GM12875 (cell line): Measurements from ENCODE around the gene PDPN.

Experiments
- H3K4me3 ChIP-seq: one replicate; pipeline ENCODE4 v1.5.1; 2011; ENCODE audit warnings: low read depth, low read length, control low read depth
- TF ChIP-seq, protein P1 (sequence below): IDR thresholded peaks from 2 replicates; pipeline ENCODE4 v1.5.1; 2011; ENCODE audit warnings: low read depth, mild to moderate bottlenecking, control low read depth, inconsistent platforms, low read length, moderate library complexity, borderline replicate concordance; ENCODE audit not compliant: insufficient read depth

PDPN gene

DNA sequence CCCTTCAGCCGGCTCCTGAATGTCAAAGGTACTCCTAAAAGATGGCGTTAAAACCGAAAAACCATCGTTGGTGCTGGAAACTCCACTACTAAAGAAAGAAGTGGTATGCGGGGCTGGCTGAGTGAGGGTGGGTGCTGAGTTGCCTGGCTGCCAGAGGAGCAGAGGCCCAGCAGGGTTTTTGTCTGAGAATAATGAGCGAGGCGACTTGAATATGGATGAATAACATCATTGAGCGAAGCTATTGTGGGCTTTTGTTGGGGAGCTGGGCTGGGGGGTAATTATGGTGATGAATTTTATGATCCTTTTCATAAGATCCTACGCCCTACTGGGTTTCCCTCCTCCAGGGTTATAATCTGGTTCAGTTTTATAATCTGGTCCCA lies 2.0 kb downstream of the PDPN start:
- H3K4me3 ChIP-seq = no peak overlapping the region
- TF ChIP-seq, protein P1, sequence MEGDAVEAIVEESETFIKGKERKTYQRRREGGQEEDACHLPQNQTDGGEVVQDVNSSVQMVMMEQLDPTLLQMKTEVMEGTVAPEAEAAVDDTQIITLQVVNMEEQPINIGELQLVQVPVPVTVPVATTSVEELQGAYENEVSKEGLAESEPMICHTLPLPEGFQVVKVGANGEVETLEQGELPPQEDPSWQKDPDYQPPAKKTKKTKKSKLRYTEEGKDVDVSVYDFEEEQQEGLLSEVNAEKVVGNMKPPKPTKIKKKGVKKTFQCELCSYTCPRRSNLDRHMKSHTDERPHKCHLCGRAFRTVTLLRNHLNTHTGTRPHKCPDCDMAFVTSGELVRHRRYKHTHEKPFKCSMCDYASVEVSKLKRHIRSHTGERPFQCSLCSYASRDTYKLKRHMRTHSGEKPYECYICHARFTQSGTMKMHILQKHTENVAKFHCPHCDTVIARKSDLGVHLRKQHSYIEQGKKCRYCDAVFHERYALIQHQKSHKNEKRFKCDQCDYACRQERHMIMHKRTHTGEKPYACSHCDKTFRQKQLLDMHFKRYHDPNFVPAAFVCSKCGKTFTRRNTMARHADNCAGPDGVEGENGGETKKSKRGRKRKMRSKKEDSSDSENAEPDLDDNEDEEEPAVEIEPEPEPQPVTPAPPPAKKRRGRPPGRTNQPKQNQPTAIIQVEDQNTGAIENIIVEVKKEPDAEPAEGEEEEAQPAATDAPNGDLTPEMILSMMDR = no peak

DNA sequence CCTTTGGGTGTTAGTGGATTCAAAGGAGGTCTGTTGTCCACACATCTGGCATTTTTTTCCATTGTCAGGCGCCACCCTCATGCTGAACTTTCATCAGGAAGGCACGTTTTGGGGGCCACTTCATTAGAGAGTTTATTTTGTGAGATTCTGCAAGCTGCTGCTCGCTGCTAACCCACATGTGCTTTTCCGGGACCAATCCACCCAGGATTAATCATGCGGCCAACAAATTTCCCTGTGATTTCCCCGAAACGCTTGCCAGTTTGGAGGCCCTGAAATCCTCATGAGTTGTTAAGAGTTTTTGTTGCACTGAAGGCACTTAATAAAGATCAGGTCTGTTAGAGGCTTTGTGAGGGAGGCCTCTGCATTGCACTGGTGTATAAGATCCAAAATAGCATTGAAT lies 2.4 kb downstream of the PDPN start:
- no peak overlapping the region for H3K4me3 ChIP-seq
- TF ChIP-seq, protein P1 = no peak

DNA sequence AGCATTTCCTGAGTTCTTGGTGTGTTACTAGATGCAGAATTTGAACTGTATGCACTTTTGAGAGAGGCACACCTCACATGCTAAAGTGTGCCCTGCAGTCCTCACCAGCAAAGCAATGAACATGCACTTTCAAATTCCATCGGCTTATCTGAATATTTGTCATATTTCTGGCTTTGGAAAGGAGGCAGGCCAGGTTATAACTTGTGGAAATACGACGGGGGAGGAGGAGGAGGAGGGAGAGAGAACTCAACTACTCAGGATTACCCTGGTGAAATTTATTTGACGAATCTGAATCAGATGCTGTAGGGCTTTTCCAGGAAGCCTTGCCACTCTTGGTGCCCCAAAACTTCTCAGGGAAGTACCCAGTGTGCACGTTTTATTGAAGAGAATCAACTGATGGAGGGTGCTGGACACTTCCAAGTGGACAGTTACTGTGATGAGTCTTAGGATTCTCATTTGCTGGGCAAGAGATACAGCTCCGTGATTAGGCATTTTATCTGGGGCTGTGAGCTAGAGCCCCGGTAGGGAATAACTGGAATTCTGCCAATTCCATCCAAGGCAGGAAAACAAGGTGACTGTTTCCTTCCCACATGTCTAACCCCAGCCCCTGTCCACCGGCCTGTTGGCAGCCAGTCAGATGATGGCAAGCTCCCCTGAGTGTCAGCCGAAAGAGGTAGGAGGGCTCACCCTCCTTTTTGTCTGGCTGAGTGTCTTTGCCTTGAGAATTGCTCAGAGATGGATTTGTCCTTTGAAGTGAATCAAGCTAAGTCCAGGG lies 3.8 kb downstream of the PDPN start:
- TF ChIP-seq, protein P1 = no peak
- H3K4me3 ChIP-seq = no peak overlapping the region

DNA sequence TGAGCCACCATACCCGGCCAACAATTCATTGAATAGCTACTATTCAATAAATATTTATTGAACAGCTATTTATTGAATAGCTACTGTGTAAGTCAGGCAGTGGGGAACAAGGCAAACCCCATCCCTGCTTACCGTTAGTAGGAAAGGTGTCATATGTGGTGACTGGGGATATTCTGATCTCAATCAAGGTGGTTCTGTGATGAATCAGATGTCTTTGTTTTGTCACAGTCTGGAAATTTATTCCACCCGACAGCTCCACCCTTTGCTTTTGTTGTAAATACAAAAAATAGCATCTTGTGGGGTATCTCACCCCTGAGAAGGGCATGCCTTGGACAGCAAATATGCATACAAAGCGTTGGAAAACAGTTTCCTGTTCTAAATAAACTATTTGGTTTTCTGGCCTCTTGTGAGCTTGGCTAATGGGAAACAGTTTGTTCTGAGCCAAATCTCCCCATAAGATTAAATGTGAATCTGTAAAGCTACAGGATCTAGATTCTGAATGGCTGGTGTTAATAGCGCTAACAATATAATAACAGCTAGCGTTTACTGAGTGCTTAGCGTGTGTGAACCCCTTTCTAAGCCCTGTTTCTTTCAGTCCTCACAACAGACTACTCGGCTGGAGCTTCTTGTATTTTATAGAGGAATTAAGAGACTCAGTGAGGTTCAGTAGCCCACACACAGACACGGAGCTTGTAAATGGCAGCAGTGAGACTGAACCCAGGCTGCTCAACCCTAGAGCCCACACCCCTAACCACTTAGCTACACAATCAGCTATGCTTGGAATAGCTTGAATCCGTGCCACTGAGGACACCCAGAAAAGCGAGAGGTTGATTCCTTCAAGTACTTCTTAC lies 5.5 kb downstream of the PDPN start:
- H3K4me3 ChIP-seq = no peak overlapping the region
- TF ChIP-seq, protein P1 = no peak

DNA sequence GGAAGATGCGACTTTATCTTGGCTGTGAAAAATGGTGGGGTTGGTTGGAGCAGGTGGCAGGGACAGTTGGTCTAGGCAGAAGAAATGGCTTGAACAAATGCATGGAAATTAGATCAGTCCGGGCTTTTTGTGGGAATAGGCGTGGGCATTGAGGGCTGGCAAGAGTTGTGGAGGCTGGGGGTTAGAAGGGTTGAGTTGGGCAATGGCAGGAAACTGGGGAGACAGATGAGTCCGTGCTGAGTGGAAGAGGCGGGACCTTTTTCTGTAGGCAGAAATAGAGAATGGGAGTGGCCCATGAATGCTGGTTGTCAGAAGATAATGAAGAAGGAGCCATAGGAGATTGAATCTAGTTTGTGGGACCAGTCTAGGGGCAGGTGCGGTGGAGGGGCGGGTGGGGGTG lies 6.9 kb downstream of the PDPN start:
- TF ChIP-seq, protein P1 = no peak
- no peak overlapping the region for H3K4me3 ChIP-seq

DNA sequence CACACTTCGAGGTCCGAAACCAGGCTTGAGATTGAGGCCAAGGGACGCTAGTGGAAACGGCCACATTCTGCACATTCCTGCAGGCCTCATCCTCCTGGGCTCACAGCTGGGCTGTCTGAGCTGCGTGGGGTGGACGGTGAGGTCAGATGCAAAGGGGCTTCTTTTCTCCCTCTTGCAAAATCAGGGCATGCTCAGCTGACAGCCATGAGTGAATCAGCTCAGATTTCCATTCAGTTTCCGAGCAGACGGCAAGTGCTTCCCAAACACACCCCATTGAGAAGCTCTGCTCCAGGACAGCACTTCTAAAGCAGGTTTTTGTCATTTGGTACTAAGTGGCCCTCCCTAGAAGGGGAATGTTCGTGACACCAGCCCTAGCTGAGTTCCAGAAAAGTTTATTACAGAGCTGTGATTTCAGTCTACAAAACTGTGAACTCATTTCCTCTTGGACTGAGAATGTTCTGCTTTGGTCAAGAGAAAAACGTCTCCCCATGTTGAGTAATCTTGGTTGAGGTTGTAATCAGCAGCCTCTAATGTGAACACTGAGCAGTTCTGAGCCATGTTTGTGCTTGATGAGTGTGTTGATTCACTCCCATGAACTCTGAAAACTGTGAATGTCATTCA lies 10.0 kb downstream of the PDPN start:
- H3K4me3 ChIP-seq = no peak overlapping the region
- TF ChIP-seq, protein P1 = no peak
